K562 (cell line): ENCODE measurements around the gene PGP. TPM values are rescaled to one million over a fixed set of nuclear protein-coding genes. Genes with fewer than 3 reads are reported as not detected.

Source experiments
- ATAC-seq: fragments of 200-7000 bp; cut with Tn5 transposase; 3 replicates; pipeline ENCODE4 v1.9.1; 2020; ENCODE audit warnings: moderate library complexity
- BruUV-seq: library from RNA; stranded (reverse); fragments of 400-500 nt; replicated peaks from 2 replicates; lab custom pipeline; 2021; lab: Mats Ljungman, UMichigan
- CTCF ChIA-PET: fragments of 300-600 bp; formaldehyde crosslinking; extraction: SDS; loops from one replicate; lab custom pipeline; 2021; ENCODE audit warnings: low intra/inter-chr PET ratio; lab: Yijun Ruan, JAX
- POLR2A ChIA-PET: fragments of 300-600, 350-650 bp; sonication (Branson Sonifier 250); formaldehyde crosslinking; extraction: SDS; loops from one replicate; lab custom pipeline; 2021; ENCODE audit warnings: antibody characterized with exemption, inconsistent platforms; lab: Yijun Ruan, JAX
- DNase-seq, 4 experiments: peaks; one replicate each; pipeline versions ENCODE4 v3.0.0 to v3.0.0-alpha.2; 2011 to 2018; ENCODE audit warnings: low spot score in 3 of 4, mixed read lengths in 3 of 4; ENCODE audit errors: extremely low read depth in 1 of 4
- FAIRE-seq: peaks from 2 replicates; lab custom pipeline; 2011; peaks lifted over from hg19 to GRCh38; lab: Jason Lieb, UNC
- H2AFZ ChIP-seq: 2 replicates; pipeline ENCODE4 v1.6.0; 2011; ENCODE audit warnings: low read depth, low read length, control low read depth, inconsistent platforms
- H3K27ac ChIP-seq: fragments of 200-600 bp; 3 replicates; pipeline ENCODE4 v1.8.0; 2011; ENCODE audit warnings: low read depth, mild to moderate bottlenecking, control low read depth, inconsistent platforms, low read length, moderate library complexity, mixed read lengths; ENCODE audit errors: extremely low read depth
- H3K27me3 ChIP-seq, 2 experiments: fragments of 300-600 bp in 1 of 2; 2 replicates in 1 of 2; 3 replicates in 1 of 2; pipeline versions ENCODE4 v1.6.0 to v1.8.0; 2011; ENCODE audit warnings: inconsistent platforms in 2 of 2, low read length in 2 of 2, mild to moderate bottlenecking in 1 of 2, mixed read lengths in 1 of 2, moderate library complexity in 1 of 2; ENCODE audit not compliant: control insufficient read depth in 2 of 2, insufficient read depth in 2 of 2
- H3K36me3 ChIP-seq: fragments of 300-600 bp; 3 replicates; pipeline ENCODE4 v1.8.0; 2011; ENCODE audit warnings: mild to moderate bottlenecking, low read length, inconsistent platforms; ENCODE audit not compliant: control insufficient read depth, insufficient read depth
- H3K4me1 ChIP-seq, 2 experiments: fragments of 200-600 bp in 1 of 2; replicated peaks in 1 of 2; 2 replicates in 1 of 2; 3 replicates in 1 of 2; pipeline versions ENCODE4 v1.5.1 to v1.8.0; 2011; ENCODE audit warnings: inconsistent platforms in 2 of 2, low read length in 2 of 2, mild to moderate bottlenecking in 1 of 2, mixed read lengths in 1 of 2, moderate library complexity in 1 of 2; ENCODE audit not compliant: control insufficient read depth in 2 of 2, insufficient read depth in 2 of 2
- H3K4me2 ChIP-seq: 2 replicates; pipeline ENCODE4 v1.6.1; 2011; ENCODE audit warnings: low read length, control low read depth, inconsistent platforms, mixed read lengths; ENCODE audit not compliant: insufficient read depth
- H3K4me3 ChIP-seq: fragments of 200-600 bp; sonication (generic), shearing (Covaris generic); 2 replicates; pipeline ENCODE4 v1.5.1; 2016; ENCODE audit warnings: control low read depth, inconsistent platforms
- H3K79me2 ChIP-seq: fragments of 200-600 bp; 3 replicates; pipeline ENCODE4 v1.8.0; 2011; ENCODE audit warnings: low read length, inconsistent platforms; ENCODE audit not compliant: control insufficient read depth, insufficient read depth
- H3K9ac ChIP-seq, 2 experiments: 2 replicates each; pipeline versions ENCODE4 v1.6.0 to v1.6.1; 2011; ENCODE audit warnings: low read depth in 2 of 2, low read length in 2 of 2, control low read depth in 1 of 2, inconsistent platforms in 1 of 2, mild to moderate bottlenecking in 1 of 2, mixed read lengths in 1 of 2; ENCODE audit not compliant: insufficient read depth in 1 of 2
- H3K9me1 ChIP-seq: one replicate; pipeline ENCODE4 v1.6.0; 2011; ENCODE audit warnings: inconsistent platforms, mild to moderate bottlenecking, low read length, moderate library complexity; ENCODE audit not compliant: control insufficient read depth, insufficient read depth
- H3K9me3 ChIP-seq: replicated peaks from 2 replicates; pipeline ENCODE4 v1.5.1; 2011; ENCODE audit warnings: low read depth, low read length, inconsistent platforms; ENCODE audit not compliant: control insufficient read depth, insufficient read depth
- H4K20me1 ChIP-seq: replicated peaks from 2 replicates; pipeline ENCODE4 v1.6.1; 2011; ENCODE audit warnings: low read length, inconsistent platforms, mixed read lengths; ENCODE audit not compliant: control insufficient read depth, insufficient read depth
- CBX1 ChIP-seq: sonication (generic); IDR thresholded peaks from 2 replicates; pipeline ENCODE4 v1.6.1; 2016; ENCODE audit warnings: antibody characterized with exemption, low read depth, mild to moderate bottlenecking
- FIP1L1 ChIP-seq: fragments of 200-400 bp; formaldehyde crosslinking; IDR thresholded peaks from 2 replicates; pipeline ENCODE4 v1.6.1; 2018; ENCODE audit warnings: mild to moderate bottlenecking, low read depth, low read length; ENCODE audit not compliant: poor library complexity, severe bottlenecking
- KDM1A ChIP-seq, 2 experiments: fragments of 450-650 bp; IDR thresholded peaks; 2 replicates each; pipeline ENCODE4 v1.6.1; 2016; ENCODE audit warnings: mild to moderate bottlenecking in 2 of 2
- NCOA6 ChIP-seq: fragments of 450-650 bp; IDR thresholded peaks from 2 replicates; pipeline ENCODE4 v1.6.1; 2017; ENCODE audit warnings: mild to moderate bottlenecking
- POLR2A ChIP-seq: fragments of 450-650 bp; conservative IDR thresholded peaks from 2 replicates; pipeline ENCODE4 v1.6.1; 2016
- POLR2AphosphoS2 ChIP-seq: IDR thresholded peaks from 2 replicates; pipeline ENCODE4 v1.6.1; 2012; ENCODE audit warnings: low read length, improper control_type of control experiment
- POLR2B ChIP-seq: fragments of 450-650 bp; IDR thresholded peaks from 2 replicates; pipeline ENCODE4 v1.6.1; 2018; ENCODE audit warnings: low read depth; ENCODE audit not compliant: partially characterized antibody
- POLR2G ChIP-seq: fragments of 200-400 bp; formaldehyde crosslinking; IDR thresholded peaks from 2 replicates; pipeline ENCODE4 v1.6.1; 2017; ENCODE audit warnings: low read depth, mild to moderate bottlenecking, antibody characterized with exemption, low read length, moderate library complexity
- RBFOX2 ChIP-seq: fragments of 200-400 bp; formaldehyde crosslinking; IDR thresholded peaks from 2 replicates; pipeline ENCODE4 v1.6.1; 2017; ENCODE audit warnings: low read depth, mild to moderate bottlenecking, low read length, moderate library complexity
- RBM22 ChIP-seq: fragments of 200-400 bp; formaldehyde crosslinking; IDR thresholded peaks from 2 replicates; pipeline ENCODE4 v1.6.1; 2018; ENCODE audit warnings: low read length, low read depth; ENCODE audit not compliant: poor library complexity, severe bottlenecking
- SUPT5H ChIP-seq: fragments of 450-650 bp; IDR thresholded peaks from 2 replicates; pipeline ENCODE4 v1.6.1; 2016
- TGIF2 ChIP-seq: sonication (generic); formaldehyde crosslinking; IDR thresholded peaks from 2 replicates; pipeline ENCODE4 v1.8.1; 2022; ENCODE audit warnings: mild to moderate bottlenecking, missing genetic modification reagents, moderate library complexity
- ZBTB33 ChIP-seq: sonication (generic); formaldehyde crosslinking; IDR thresholded peaks from 2 replicates; pipeline ENCODE4 v1.8.1; 2023; ENCODE audit warnings: mild to moderate bottlenecking, missing genetic modification reagents
- ZBTB7A ChIP-seq: IDR thresholded peaks from 2 replicates; pipeline ENCODE4 v1.6.1; 2011; ENCODE audit warnings: low read depth, mild to moderate bottlenecking, low read length, moderate library complexity, borderline replicate concordance; ENCODE audit not compliant: control insufficient read depth
- ZNF282 ChIP-seq: sonication (generic); formaldehyde crosslinking; IDR thresholded peaks from 2 replicates; pipeline ENCODE4 v1.8.1; 2023; ENCODE audit warnings: missing genetic modification reagents
- ZNF551 ChIP-seq: fragments of 250-450 bp; sonication (Bioruptor Pico); IDR thresholded peaks from 2 replicates; pipeline ENCODE4 v1.5.0; 2021; ENCODE audit warnings: mild to moderate bottlenecking, moderate library complexity
- WGBS: fragments of 100-300 bp; shearing (Covaris generic); methylation state at CpG from one replicate; pipeline ENCODE4 v1.1.6; 2016; ENCODE audit warnings: low coverage, mixed read lengths; ENCODE audit not compliant: insufficient coverage; ENCODE audit errors: missing lambda C conversion rate; 5-methylcytosine and 5-hydroxymethylcytosine counted together
- in situ Hi-C: fragments of 300-500 bp; cut with MboI; formaldehyde crosslinking; loops from 4 replicates; pipeline ENCODE4 v1.15.0; 2018; ENCODE audit warnings: inconsistent platforms, mixed read lengths
- intact Hi-C: fragments of 100-400 bp; cut with micrococcal nuclease; formaldehyde crosslinking; loops from 2 replicates; pipeline ENCODE4 v1.14.2; 2022
- polyA plus RNA-seq, 8 experiments: library from polyadenylated mRNA; depleted of rRNA in 4 of 8; stranded (reverse) in 5 of 8; unstranded in 3 of 8; fragments of >200 nt; fragmentation: Nextera tagmentation in 2 of 8; fragmentation: Illumina TruSeq in 1 of 8; extraction: Ambion mirVana in 2 of 8; extraction: Trizol in 1 of 8; gene quantifications; 2 replicates each; pipeline versions ENCODE4 v1.2.1 to v1.2.3, GENCODE V29; 2011 to 2014; ENCODE audit warnings: inconsistent platforms in 1 of 8, missing spikeins in 1 of 8
- total RNA-seq, 7 experiments: library from RNA; depleted of rRNA in 6 of 7; stranded (reverse); fragments of >200 nt in 6 of 7; fragmentation: Illumina TruSeq in 2 of 7; extraction: Trizol in 2 of 7; gene quantifications; 2 replicates each; pipeline versions ENCODE4 v1.2.1 to v1.2.3, GENCODE V29; 2011 to 2021; ENCODE audit warnings: low replicate concordance in 1 of 7

The PGP gene
- total and polyA plus RNA-seq, 9 of the 15 experiments (the other 6 are each of a cell fraction or from before 2014, with no cell fraction given) = 1.1 to 57.6 (median 19.6) TPM

GRCh38 chr16:2236337-2237101, 21.9 kb upstream of the PGP start, which contains the start of gene DNASE1L2:
Gene DNASE1L2 (plus strand): TSS chr16:2236444. CDS start chr16:2236817, 373 bp downstream.
- H3K4me2 ChIP-seq = no peak within 1 kb of the TSS
- H3K36me3 ChIP-seq = peaks cover 62% of the 10 kb centered on the region; the same call in 2 of the 3 replicates
- BruUV-seq = no TSS peak
- H3K4me3 ChIP-seq = no peak within 1 kb of the TSS
- H3K9me3 ChIP-seq = no peaks in the 10 kb centered on the region
- ChIA-PET POLR2A (interaction anchor here (2.6 to 6.6 kb wide), 2 partner anchors 11 to 15 kb away, joined by 20 to 39 read pairs; partner anchors contain the start of gene ECI1), CTCF (no interaction called here)
- no peak within 1 kb of the TSS for H2AFZ ChIP-seq
- peaks cover 0 to 55% of the 10 kb centered on the region in 2 experiments; a peak in 2 of 5 replicates for H3K4me1 ChIP-seq
- no peak within 1 kb of the TSS for H3K9ac ChIP-seq
- H3K9me1 ChIP-seq = no peaks in the 10 kb centered on the region
- no peak for TF ChIP-seq NCOA6
- peak; percentile 42 for TF ChIP-seq POLR2A
- no peak for TF ChIP-seq ZNF551 (CRISPR knock-in tag)
- peak; percentile 67 for TF ChIP-seq FIP1L1
- peak; percentile 86 for TF ChIP-seq RBM22
- no peak for TF ChIP-seq KDM1A (IDR thresholded peaks at IDR 0.05)
- TF ChIP-seq POLR2B = peak; percentile 34
- TF ChIP-seq ZNF282 (CRISPR knock-in tag) = 0 out of 2 replicates have a peak, but pooled peaks have one; percentile 32
- TF ChIP-seq RBFOX2 = peak; percentile 42; the same call in 1 of the 2 replicates
- peak; percentile 66; the same call in 1 of the 2 replicates for TF ChIP-seq CBX1
- peak; percentile 7; the same call in 1 of the 2 replicates for TF ChIP-seq ZBTB7A
- TF ChIP-seq ZBTB33 (CRISPR knock-in tag) = peak; percentile 98
- peak; percentile 84 for TF ChIP-seq POLR2G
- 0 out of 2 replicates have a peak, but pooled peaks have one; percentile 26 for TF ChIP-seq TGIF2
- TF ChIP-seq SUPT5H = peak; percentile 28; the same call in 1 of the 2 replicates
- 0 out of 2 replicates have a peak, but pooled peaks have one; percentile 20 for TF ChIP-seq POLR2AphosphoS2
- H3K79me2 ChIP-seq = no peaks in the 10 kb centered on the region
- no peaks in the 10 kb centered on the region for H3K27me3 ChIP-seq
- no peak for DNase-seq
- peak; percentile 7 for ATAC-seq
- in situ Hi-C loops (no loop called here), intact Hi-C loops (no loop called here)
- no peaks in the 10 kb centered on the region for H4K20me1 ChIP-seq
- no peak within 1 kb of the TSS for H3K27ac ChIP-seq
- WGBS = 94% methylated on average over 20 of the region's 64 CpGs
- FAIRE-seq = no peak
